ENCODE results near the gene SSBP1. TPM values are rescaled to one million over a fixed set of nuclear protein-coding genes. Genes with fewer than 3 reads are reported as not detected.
"Not testable (repeated sequence)": the region's sequence is repeated elsewhere in the genome, so short reads cannot be mapped to it uniquely, and the experiment has no call there.

SSBP1 gene
- total RNA-seq, 1 donor from 2014 or later = 83.8 TPM

DNA sequence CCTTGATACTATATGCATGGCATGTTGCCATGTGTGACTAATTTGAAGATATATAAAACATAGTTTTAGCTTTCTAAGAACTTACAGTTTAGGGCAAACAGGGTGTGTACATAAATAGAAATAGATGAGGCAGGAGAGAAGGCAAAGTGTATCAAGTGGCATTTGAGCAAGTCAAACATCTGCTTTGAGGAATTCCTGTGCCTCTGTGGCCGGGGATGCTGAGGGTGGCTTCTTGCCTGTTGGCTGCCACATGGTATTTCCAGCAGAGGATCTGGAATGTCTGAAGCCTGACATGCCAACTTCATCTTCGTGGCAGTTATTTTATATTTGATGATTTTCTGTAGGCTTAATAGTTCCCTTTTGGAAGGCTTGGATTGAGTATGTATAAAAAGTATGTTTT is 6.0 kb downstream of the SSBP1 start:
- peaks cover 18% of the 10 kb centered on the region for H3K4me1 ChIP-seq

DNA sequence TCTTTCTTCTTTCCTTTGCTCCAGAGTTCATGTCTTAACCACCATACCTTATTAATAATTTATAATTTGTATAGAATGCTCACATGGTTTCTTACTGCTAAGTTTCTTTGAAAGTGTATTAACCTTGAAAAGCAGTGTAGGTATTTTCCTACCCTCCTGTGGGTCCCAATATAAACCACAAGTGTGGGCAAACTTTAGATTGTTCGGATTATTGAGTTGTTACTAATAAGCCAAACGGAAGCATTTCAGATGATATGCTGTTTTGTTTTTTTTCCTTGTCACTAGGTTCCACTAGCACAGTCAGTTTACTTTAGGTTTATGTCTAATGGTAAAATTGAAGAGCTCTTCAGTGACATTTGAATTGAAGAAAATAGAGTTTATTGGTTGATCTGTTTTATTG is 10.2 kb downstream of the SSBP1 start:
- intact Hi-C loops (cut with micrococcal nuclease) = no loop called here

More for the DNA sequence above, 6.0 kb downstream of the SSBP1 start:
- Histone ChIP-seq H3K27me3 (ENCODE audit: low read depth) (no peaks in the 10 kb centered on the region), H3K36me3 (peaks cover 97% of the 10 kb centered on the region), H3K9me3 (replicated peaks) (no peaks in the 10 kb centered on the region), H3K27ac (replicated peaks) (no peak overlapping the region), H3K4me3 (no peak overlapping the region)
- intact Hi-C loops (cut with micrococcal nuclease) = no loop called here
- TF ChIP-seq CTCF (IDR thresholded peaks at IDR 0.05; ENCODE audit: borderline replicate concordance) = no peak
- DNase-seq = no peak

GRCh38 chr7:141751904-141752303 is 13.7 kb downstream of the SSBP1 start:
- peaks cover 33% of the 10 kb centered on the region for H3K9me3 ChIP-seq (replicated peaks)
- DNase-seq; intact Hi-C loops (cut with micrococcal nuclease); H3K4me3 ChIP-seq; H3K27ac ChIP-seq (replicated peaks); H3K27me3 ChIP-seq (ENCODE audit: low read depth); H3K4me1 ChIP-seq: not testable (repeated sequence)
- peaks cover 96% of the 10 kb centered on the region for H3K36me3 ChIP-seq

More for the DNA sequence above, 10.2 kb downstream of the SSBP1 start:
- Histone ChIP-seq H3K9me3 (replicated peaks) (peaks cover 33% of the 10 kb centered on the region), H3K4me3 (no peak overlapping the region), H3K27me3 (ENCODE audit: low read depth) (no peaks in the 10 kb centered on the region), H3K4me1 (no peaks in the 10 kb centered on the region), H3K36me3 (peaks cover 100% of the 10 kb centered on the region), H3K27ac (replicated peaks) (no peak overlapping the region)
- TF ChIP-seq CTCF (IDR thresholded peaks at IDR 0.05; ENCODE audit: borderline replicate concordance) = no peak
- DNase-seq = no peak

DNA sequence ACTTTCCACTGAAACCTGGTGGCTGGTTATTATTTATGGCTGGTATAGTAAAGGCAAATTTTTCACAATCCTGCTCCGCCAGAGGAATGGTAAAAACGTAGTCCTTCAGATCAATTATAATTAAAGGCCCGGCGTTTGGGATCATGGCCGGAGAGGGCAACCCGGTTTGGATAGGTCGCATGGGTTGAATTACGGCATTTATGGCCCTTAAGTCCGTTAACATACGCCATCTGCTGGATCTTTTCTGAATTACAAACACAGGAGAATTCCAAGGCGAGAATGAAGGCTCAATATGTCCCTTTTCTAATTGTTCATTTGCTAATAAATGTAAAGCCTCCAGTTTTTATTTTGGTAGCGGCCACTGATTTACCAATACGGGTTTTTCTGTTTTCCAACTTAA is 14.5 kb downstream of the SSBP1 start:
- no peak overlapping the region for H3K4me3 ChIP-seq

DNA sequence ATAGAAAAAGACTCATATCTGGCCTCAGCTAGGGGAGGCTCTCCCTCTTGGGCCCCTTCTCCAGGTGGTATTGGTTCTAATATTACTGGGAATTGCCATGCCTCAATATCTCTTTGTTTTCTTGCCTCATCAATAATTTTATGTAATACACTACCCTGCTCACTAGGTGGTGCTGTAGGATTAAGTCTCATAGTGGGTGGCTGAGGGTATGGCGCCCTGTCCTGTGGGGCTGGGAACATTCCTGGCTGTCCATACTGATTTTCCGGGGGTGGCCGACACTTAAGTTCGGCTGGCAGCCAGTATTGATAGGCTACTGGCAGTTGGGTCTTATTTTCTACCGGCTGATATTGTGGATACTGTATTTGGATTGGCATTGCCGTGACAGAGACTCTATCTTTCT is 16.8 kb downstream of the SSBP1 start:
- no peak overlapping the region for H3K27ac ChIP-seq (replicated peaks)
- H3K4me1 ChIP-seq = no peaks in the 10 kb centered on the region
- no peak for DNase-seq
- intact Hi-C loops (cut with micrococcal nuclease) = no loop called here
- H3K9me3 ChIP-seq (replicated peaks) = peaks cover 33% of the 10 kb centered on the region
- no peak overlapping the region for H3K4me3 ChIP-seq
- peaks cover 82% of the 10 kb centered on the region for H3K36me3 ChIP-seq
- H3K27me3 ChIP-seq (ENCODE audit: low read depth) = no peaks in the 10 kb centered on the region
- peak; percentile 42 for TF ChIP-seq CTCF (IDR thresholded peaks at IDR 0.05; ENCODE audit: borderline replicate concordance)

More for the DNA sequence above, 14.5 kb downstream of the SSBP1 start:
- H3K36me3 ChIP-seq = peaks cover 94% of the 10 kb centered on the region
- TF ChIP-seq CTCF (IDR thresholded peaks at IDR 0.05; ENCODE audit: borderline replicate concordance) = peak; percentile 31
- H3K4me1 ChIP-seq = no peaks in the 10 kb centered on the region
- H3K27me3 ChIP-seq (ENCODE audit: low read depth) = no peaks in the 10 kb centered on the region
- H3K27ac ChIP-seq (replicated peaks) = no peak overlapping the region
- intact Hi-C loops (cut with micrococcal nuclease) = no loop called here
- peaks cover 33% of the 10 kb centered on the region for H3K9me3 ChIP-seq (replicated peaks)
- no peak for DNase-seq

DNA sequence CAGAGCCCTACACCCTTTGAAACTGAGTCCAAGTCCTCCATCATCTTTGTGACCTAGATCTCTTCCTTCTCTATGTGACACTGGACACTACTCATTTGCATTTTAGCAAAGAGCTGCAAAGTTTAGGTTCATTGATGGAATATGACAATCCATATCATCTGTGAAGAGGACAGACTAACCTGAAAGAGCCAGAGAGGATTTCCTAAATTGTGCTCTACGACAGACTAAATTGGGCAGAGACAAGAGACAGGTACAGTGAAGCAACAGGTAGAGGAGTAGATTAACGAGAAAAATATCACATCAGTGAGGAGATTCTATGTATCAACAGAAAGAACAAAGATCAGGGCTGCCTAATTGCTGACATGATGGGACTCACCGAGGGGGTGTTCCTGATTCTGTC is 25.6 kb downstream of the SSBP1 start, which contains the start of gene TAS2R3:
TAS2R3 (plus strand) TSS at position 301 of the 400 bp plus-strand sequence; CDS start at position 363, 62 bp downstream.
- no peak for DNase-seq
- no peak within 1 kb of the TSS for H3K27ac ChIP-seq (replicated peaks)
- TF ChIP-seq CTCF (IDR thresholded peaks at IDR 0.05; ENCODE audit: borderline replicate concordance) = no peak
- H3K4me3 ChIP-seq = no peak within 1 kb of the TSS
- no peaks in the 10 kb centered on the region for H3K9me3 ChIP-seq (replicated peaks)
- intact Hi-C loops (cut with micrococcal nuclease) = no loop called here
- H3K4me1 ChIP-seq = no peaks in the 10 kb centered on the region
- no peaks in the 10 kb centered on the region for H3K27me3 ChIP-seq (ENCODE audit: low read depth)
- H3K36me3 ChIP-seq = peaks cover 51% of the 10 kb centered on the region

GRCh38 chr7:141770083-141770583 is 32.0 kb downstream of the SSBP1 start:
- peaks cover 17% of the 10 kb centered on the region for H3K36me3 ChIP-seq
- H3K4me1 ChIP-seq; intact Hi-C loops (cut with micrococcal nuclease): not testable (repeated sequence)

More at GRCh38 chr7:141770083-141770583, 32.0 kb downstream of the SSBP1 start:
- not testable (repeated sequence) for H3K27me3 ChIP-seq (ENCODE audit: low read depth); DNase-seq; H3K27ac ChIP-seq (replicated peaks); H3K4me3 ChIP-seq; H3K9me3 ChIP-seq (replicated peaks)

Data from left ventricle myocardium inferior (tissue), 1 donor.